Fibroblast of lung (primary cell): ENCODE measurements around the gene TAOK2.
"Not testable (repeated sequence)": the region's sequence is repeated elsewhere in the genome, so short reads cannot be mapped to it uniquely, and the experiment has no call there.

ENCODE experiments used
- EZH2 ChIP-seq: IDR thresholded peaks from 2 replicates; pipeline ENCODE4 v1.5.1; 2012; ENCODE audit warnings: low read length, control low read depth, mild to moderate bottlenecking; ENCODE audit errors: missing control alignments
- TF ChIP-seq, protein P1 (sequence below), 2 donors: IDR thresholded peaks in 1 of 2; conservative IDR thresholded peaks in 1 of 2; 1 replicate in 1 of 2; 2 replicates in 1 of 2; pipeline ENCODE4 v1.5.1; 2011 to 2012; ENCODE audit warnings: low read length in 2 of 2, control low read depth in 1 of 2, inconsistent platforms in 1 of 2, low read depth in 1 of 2, mild to moderate bottlenecking in 1 of 2

- TF ChIP-seq, protein P1, sequence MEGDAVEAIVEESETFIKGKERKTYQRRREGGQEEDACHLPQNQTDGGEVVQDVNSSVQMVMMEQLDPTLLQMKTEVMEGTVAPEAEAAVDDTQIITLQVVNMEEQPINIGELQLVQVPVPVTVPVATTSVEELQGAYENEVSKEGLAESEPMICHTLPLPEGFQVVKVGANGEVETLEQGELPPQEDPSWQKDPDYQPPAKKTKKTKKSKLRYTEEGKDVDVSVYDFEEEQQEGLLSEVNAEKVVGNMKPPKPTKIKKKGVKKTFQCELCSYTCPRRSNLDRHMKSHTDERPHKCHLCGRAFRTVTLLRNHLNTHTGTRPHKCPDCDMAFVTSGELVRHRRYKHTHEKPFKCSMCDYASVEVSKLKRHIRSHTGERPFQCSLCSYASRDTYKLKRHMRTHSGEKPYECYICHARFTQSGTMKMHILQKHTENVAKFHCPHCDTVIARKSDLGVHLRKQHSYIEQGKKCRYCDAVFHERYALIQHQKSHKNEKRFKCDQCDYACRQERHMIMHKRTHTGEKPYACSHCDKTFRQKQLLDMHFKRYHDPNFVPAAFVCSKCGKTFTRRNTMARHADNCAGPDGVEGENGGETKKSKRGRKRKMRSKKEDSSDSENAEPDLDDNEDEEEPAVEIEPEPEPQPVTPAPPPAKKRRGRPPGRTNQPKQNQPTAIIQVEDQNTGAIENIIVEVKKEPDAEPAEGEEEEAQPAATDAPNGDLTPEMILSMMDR (conservative IDR thresholded peaks at IDR 0.05 in 1 of 2, IDR thresholded peaks at IDR 0.05 in 1 of 2; ENCODE audit: low read depth in 1 of 2, low read length in 2 of 2): not testable (repeated sequence)
- not testable (repeated sequence) for TF ChIP-seq EZH2
Observed at GRCh38 chr16:30040690-30041089, 67.0 kb downstream of the TAOK2 start.
